ENCODE data around the gene CLDN10. TPM values are rescaled to one million over a fixed set of nuclear protein-coding genes. Genes with fewer than 3 reads are reported as not detected.

Gene CLDN10
- polyA plus RNA-seq, 1 donor from 2014 or later: not detected

GRCh38 chr13:95588134-95588533 lies 35.6 kb downstream of the CLDN10 start (continued):
- TF ChIP-seq REST (IDR thresholded peaks at IDR 0.05; ENCODE audit: borderline replicate concordance): no peak

GRCh38 chr13:95588721-95589120 lies 36.2 kb downstream of the CLDN10 start:
- H3K4me3 ChIP-seq (ENCODE audit: low read length): no peak overlapping the region
- no peak overlapping the region for H3K27ac ChIP-seq (ENCODE audit: low read length)
- no peak overlapping the region for H3K9ac ChIP-seq (ENCODE audit: low read length)
- no peak overlapping the region for H2AFZ ChIP-seq (ENCODE audit: low read depth, low read length)
- no peaks in the 10 kb centered on the region for H3F3A ChIP-seq (ENCODE audit: insufficient read depth, low read length, poor library complexity, severe bottlenecking)
- no peaks in the 10 kb centered on the region for H3K27me3 ChIP-seq (ENCODE audit: insufficient read depth, low read depth, low read length)
- no peaks in the 10 kb centered on the region for H3K79me2 ChIP-seq (replicated peaks; ENCODE audit: insufficient read depth, low read length)
- TF ChIP-seq EZH2 (IDR thresholded peaks at IDR 0.05; ENCODE audit: borderline replicate concordance, insufficient read depth, low read length, poor library complexity, severe bottlenecking) (no peak), RAD21 (conservative IDR thresholded peaks at IDR 0.05) (no peak), REST (IDR thresholded peaks at IDR 0.05; ENCODE audit: borderline replicate concordance) (no peak), MXI1 (conservative IDR thresholded peaks at IDR 0.05; ENCODE audit: poor library complexity, severe bottlenecking) (no peak), EP300 (conservative IDR thresholded peaks at IDR 0.05; ENCODE audit: poor library complexity, severe bottlenecking) (no peak), POLR2AphosphoS5 (IDR thresholded peaks at IDR 0.05) (no peak)
- H4K20me1 ChIP-seq (ENCODE audit: insufficient read depth): no peaks in the 10 kb centered on the region
- H3K9me3 ChIP-seq (ENCODE audit: low read length): no peaks in the 10 kb centered on the region
- no peaks in the 10 kb centered on the region for H3K9me2 ChIP-seq (ENCODE audit: insufficient read depth, low read length)
- peaks cover 17% of the 10 kb centered on the region for H3K36me3 ChIP-seq (ENCODE audit: insufficient read depth, low read length)
- H3K4me2 ChIP-seq (ENCODE audit: low read length): no peak overlapping the region

GRCh38 chr13:95593462-95593861 lies 40.9 kb downstream of the CLDN10 start:
- H3F3A ChIP-seq (ENCODE audit: insufficient read depth, low read length, poor library complexity, severe bottlenecking): no peaks in the 10 kb centered on the region
- no peaks in the 10 kb centered on the region for H3K79me2 ChIP-seq (replicated peaks; ENCODE audit: insufficient read depth, low read length)
- H4K20me1 ChIP-seq (ENCODE audit: insufficient read depth): no peaks in the 10 kb centered on the region
- H3K27me3 ChIP-seq (ENCODE audit: insufficient read depth, low read depth, low read length): no peaks in the 10 kb centered on the region
- H3K36me3 ChIP-seq (ENCODE audit: insufficient read depth, low read length): no peaks in the 10 kb centered on the region
- no peak overlapping the region for H3K9ac ChIP-seq (ENCODE audit: low read length)
- H3K27ac ChIP-seq (ENCODE audit: low read length): no peak overlapping the region
- H3K4me2 ChIP-seq (ENCODE audit: low read length): no peak overlapping the region
- no peak overlapping the region for H3K4me3 ChIP-seq (ENCODE audit: low read length)
- no peaks in the 10 kb centered on the region for H3K9me2 ChIP-seq (ENCODE audit: insufficient read depth, low read length)
- no peaks in the 10 kb centered on the region for H3K9me3 ChIP-seq (ENCODE audit: low read length)
- TF ChIP-seq RAD21 (conservative IDR thresholded peaks at IDR 0.05) (no peak), REST (IDR thresholded peaks at IDR 0.05; ENCODE audit: borderline replicate concordance) (no peak), EZH2 (IDR thresholded peaks at IDR 0.05; ENCODE audit: borderline replicate concordance, insufficient read depth, low read length, poor library complexity, severe bottlenecking) (no peak), EP300 (conservative IDR thresholded peaks at IDR 0.05; ENCODE audit: poor library complexity, severe bottlenecking) (no peak), SMC3 (conservative IDR thresholded peaks at IDR 0.05; ENCODE audit: poor library complexity) (no peak), CTCF (IDR thresholded peaks at IDR 0.05; ENCODE audit: poor library complexity, severe bottlenecking) (no peak), MXI1 (conservative IDR thresholded peaks at IDR 0.05; ENCODE audit: poor library complexity, severe bottlenecking) (no peak), POLR2AphosphoS5 (IDR thresholded peaks at IDR 0.05) (no peak), TAF1 (IDR thresholded peaks at IDR 0.05; ENCODE audit: low read depth) (no peak)
- H2AFZ ChIP-seq (ENCODE audit: low read depth, low read length): no peak overlapping the region
